Activated CD4-positive, alpha-beta memory T cell treated with anti-CD3 and anti-CD28 coated beads for 36 hours (primary cell): ENCODE results near the gene IRF2BPL. TPM values are rescaled to one million over a fixed set of nuclear protein-coding genes. Genes with fewer than 3 reads are reported as not detected.

ENCODE experiments used
- CTCF ChIA-PET: fragments of 350-600 bp; sonication (Branson Sonifier 250); formaldehyde crosslinking; loops from one replicate; lab custom pipeline; 2021; ENCODE audit warnings: antibody characterized with exemption, inconsistent platforms; lab: Charles Lee
- POLR2A ChIA-PET: fragments of 350-600 bp; sonication (Branson Sonifier 250); formaldehyde crosslinking; loops from one replicate; lab custom pipeline; 2021; ENCODE audit warnings: antibody characterized with exemption; lab: Charles Lee
- DNase-seq: peaks from one replicate; pipeline ENCODE4 v3.0.0-alpha.2; 2020
- H3K27ac Mint-ChIP-seq: one replicate; pipeline ENCODE4 v1.8.0; 2021; ENCODE audit warnings: mixed read lengths
- H3K27me3 Mint-ChIP-seq: one replicate; pipeline ENCODE4 v1.8.0; 2021; ENCODE audit warnings: mixed read lengths
- H3K36me3 Mint-ChIP-seq: one replicate; pipeline ENCODE4 v1.8.0; 2021; ENCODE audit warnings: mixed read lengths
- H3K4me1 Mint-ChIP-seq: one replicate; pipeline ENCODE4 v1.8.0; 2021; ENCODE audit warnings: low read depth, mixed read lengths
- H3K4me3 Mint-ChIP-seq: one replicate; pipeline ENCODE4 v1.8.0; 2021; ENCODE audit warnings: mild to moderate bottlenecking, mixed read lengths
- H3K9me3 Mint-ChIP-seq: one replicate; pipeline ENCODE4 v1.8.0; 2021; ENCODE audit warnings: mixed read lengths
- intact Hi-C: fragments of 100-400 bp; cut with micrococcal nuclease; formaldehyde crosslinking; loops from one replicate; pipeline ENCODE4 v1.15.1; 2023
- total RNA-seq, 2 experiments: library from RNA; stranded (reverse); gene quantifications; one replicate each; pipeline ENCODE4 v1.2.3, GENCODE V29; 2021

Gene IRF2BPL
- total RNA-seq, 2 experiments from 2014 or later = 38.5 to 41.1 TPM

DNA sequence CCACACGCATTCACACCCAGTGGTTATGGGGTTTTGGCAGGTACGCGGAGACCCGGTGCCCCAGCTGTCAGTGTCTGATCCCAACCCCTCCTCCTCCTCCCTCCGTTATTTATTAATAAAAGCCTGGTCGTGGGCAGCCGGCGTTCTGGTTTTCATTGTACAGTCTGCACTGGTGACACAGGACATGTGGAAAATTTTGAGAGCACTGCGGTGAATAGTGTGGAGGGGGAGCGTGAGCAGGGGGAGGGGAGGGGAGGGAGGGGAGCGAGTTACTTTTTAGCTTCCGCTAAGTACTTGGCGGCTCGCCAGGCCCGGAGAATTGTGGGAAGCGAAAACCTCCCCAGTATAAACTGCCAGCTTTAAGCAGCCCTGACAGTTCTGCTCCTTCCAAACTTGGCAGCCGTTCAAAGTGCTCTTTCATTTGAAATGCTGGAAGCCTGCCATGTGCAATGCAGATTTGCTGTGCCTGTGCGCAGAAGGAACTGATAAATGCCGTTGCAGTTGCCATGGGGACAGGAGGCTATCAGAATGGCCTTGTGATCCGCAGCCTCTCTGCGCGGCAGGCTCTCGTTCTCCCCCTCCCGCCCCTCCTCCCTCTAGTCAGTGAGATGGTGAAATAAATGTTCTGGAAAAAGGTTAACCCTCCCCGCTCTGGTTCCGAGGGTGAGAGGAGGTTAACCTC lies 11.7 kb upstream of the IRF2BPL start:
- Mint-ChIP-seq H3K4me1 (peaks cover 88% of the 10 kb centered on the region), H3K36me3 (no peaks in the 10 kb centered on the region), H3K27ac (peak overlapping the region; percentile 99), H3K4me3 (peak overlapping the region; percentile 77), H3K9me3 (no peaks in the 10 kb centered on the region), H3K27me3 (no peaks in the 10 kb centered on the region)
- peak; percentile 97 for DNase-seq
- ChIA-PET POLR2A (interaction anchor here (0.8 to 2.9 kb wide), 8 partner anchors 11 to 132 kb away, joined by 3 to 23 read pairs (median 6); no protein-coding TSS in a partner anchor), CTCF (interaction anchor here (1.0 to 6.8 kb wide), 12 partner anchors 10 to 127 kb away, joined by 3 to 54 read pairs (median 6); partner anchors contain the start of gene CIPC)
- intact Hi-C loops = loop anchor here (1.0 to 5.0 kb wide), 8 partner anchors 8 to 417 kb away; partner anchors contain the start of genes AHSA1, CIPC, IRF2BPL and VIPAS39

DNA sequence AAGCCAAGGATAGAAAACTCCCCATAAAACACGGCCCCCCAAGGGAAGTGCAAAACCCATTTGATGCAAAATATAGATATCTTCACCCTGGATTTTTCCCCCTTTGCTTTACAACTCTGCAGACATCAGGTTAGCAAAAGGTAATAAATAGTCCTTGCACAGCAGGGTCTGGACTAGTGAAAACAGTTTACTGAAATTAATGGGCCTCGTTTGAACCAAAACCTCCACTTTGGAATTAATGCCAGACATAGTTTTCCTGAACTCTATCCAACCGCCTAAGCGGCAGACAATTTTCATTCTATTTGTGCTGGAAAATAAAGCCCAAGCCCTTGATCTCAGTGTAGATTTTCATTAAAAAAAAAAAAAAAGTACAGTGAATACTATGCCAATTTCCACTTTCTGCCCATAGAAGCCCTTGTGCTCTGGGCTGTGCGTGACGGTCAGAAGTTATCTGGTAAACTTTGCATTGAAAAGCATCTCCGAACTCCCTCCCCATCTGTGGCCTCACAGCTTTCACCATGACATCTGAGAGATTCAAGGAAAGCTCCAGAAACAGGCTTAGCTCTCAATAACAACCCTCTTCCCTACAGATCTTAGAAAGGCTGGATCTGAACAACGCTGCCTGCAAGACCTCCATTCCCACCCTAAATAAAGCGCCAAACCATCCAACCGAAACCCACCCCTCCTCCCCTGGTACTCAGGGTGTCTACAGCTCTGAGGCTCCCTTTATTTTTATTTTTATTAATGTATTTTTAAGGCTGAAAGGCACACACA lies 11.0 kb upstream of the IRF2BPL start:
- H3K4me3 Mint-ChIP-seq = peak overlapping the region; percentile 77
- peak overlapping the region; percentile 99 for H3K27ac Mint-ChIP-seq
- H3K4me1 Mint-ChIP-seq = peaks cover 85% of the 10 kb centered on the region
- DNase-seq = no peak
- intact Hi-C loops = loop anchor here (1.0 to 10.0 kb wide), 9 partner anchors 7 to 1485 kb away; partner anchors contain the start of genes AHSA1, CIPC, IRF2BPL and VIPAS39
- ChIA-PET POLR2A (interaction anchor here (1.0 to 2.9 kb wide), 6 partner anchors 10 to 83 kb away, joined by 3 to 23 read pairs (median 8); no protein-coding TSS in a partner anchor), CTCF (interaction anchor here (1.0 to 6.8 kb wide), 10 partner anchors 10 to 126 kb away, joined by 3 to 54 read pairs (median 8); partner anchors contain the start of gene CIPC)
- no peaks in the 10 kb centered on the region for H3K9me3 Mint-ChIP-seq
- H3K36me3 Mint-ChIP-seq = no peaks in the 10 kb centered on the region
- no peaks in the 10 kb centered on the region for H3K27me3 Mint-ChIP-seq

DNA sequence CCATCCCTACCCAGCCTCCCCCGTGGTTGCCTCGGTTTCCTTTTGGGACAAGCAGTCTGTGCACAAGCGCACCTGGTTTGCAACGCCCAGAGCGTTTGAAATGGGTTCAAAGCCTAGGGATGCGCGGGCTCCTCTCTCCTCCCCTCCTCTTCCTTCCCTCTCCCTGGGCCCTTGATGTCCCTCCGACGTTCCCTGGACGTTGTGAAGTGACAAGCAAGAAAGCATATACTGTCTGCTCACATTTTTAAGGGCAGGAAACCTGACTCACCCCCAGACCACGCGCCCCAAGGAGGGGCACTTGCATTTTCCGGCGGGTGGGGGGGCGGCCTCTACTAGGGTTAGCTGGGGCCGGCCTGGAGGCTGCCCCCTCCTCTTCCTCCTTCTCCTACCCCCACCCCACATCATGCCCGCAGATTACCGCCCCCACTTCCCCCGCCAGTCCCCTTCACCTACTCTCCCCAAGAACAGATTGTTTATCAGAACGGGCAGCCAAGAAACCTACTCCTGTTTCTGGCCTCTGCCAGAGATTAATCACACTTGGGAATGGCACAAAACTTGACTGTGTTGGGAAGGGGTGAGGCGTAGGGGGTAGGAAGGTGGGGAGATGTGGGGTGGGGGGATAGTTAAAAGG lies 9.5 kb upstream of the IRF2BPL start:
- Mint-ChIP-seq H3K9me3 (no peaks in the 10 kb centered on the region), H3K4me1 (peaks cover 77% of the 10 kb centered on the region), H3K27me3 (no peaks in the 10 kb centered on the region), H3K4me3 (peak overlapping the region; percentile 70), H3K36me3 (peaks cover 1% of the 10 kb centered on the region), H3K27ac (peak overlapping the region; percentile 99)
- DNase-seq = peak; percentile 79
- POLR2A ChIA-PET = interaction anchor here (1.0 to 1.2 kb wide), 2 partner anchors 10 to 14 kb away, joined by 3 to 6 read pairs; partner anchors contain the start of gene IRF2BPL
- intact Hi-C loops = loop anchor here (10.0 kb wide), 1 partner anchor 1483 kb away; no protein-coding TSS in a partner anchor
- CTCF ChIA-PET = interaction anchor here (0.7 to 0.8 kb wide), 2 partner anchors 9 to 10 kb away, joined by 3 read pairs; no protein-coding TSS in a partner anchor

DNA sequence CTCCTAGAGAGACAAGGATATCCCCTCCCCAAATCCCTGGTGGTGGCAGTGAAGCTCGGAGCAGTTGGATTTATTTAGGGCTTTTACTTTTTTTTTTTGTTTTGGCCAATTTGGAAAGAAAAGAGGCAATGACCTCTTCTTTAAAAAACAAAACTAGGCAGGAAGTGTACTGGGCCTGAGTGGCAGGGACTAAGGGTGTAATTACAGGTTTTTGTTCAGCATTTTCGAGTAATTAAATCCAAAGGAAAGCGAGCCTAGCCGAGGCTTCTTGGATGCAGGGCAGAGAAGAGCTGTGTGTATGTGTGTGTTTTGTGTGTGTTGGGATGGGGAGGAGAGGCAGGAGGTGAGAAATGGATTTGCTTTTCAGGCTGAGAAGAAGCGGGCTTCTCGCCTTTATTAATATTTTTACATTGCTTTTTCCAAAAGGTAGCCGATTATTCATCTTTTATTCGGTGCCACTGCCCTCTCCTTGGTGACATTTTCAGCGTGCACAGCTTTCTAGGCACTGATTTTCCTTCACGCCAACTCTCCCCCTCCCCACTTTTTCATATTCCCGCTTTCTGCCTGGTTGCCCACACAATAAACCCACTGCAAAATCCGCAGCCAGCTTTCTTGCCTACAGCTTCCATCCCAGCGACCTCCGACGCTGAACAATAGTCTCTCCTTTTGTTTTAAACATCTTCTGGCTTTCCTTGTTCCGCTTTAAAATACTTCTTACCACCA lies 8.9 kb upstream of the IRF2BPL start:
- DNase-seq = no peak
- Mint-ChIP-seq H3K36me3 (peaks cover 1% of the 10 kb centered on the region), H3K9me3 (no peaks in the 10 kb centered on the region), H3K4me1 (peaks cover 76% of the 10 kb centered on the region), H3K27ac (peak overlapping the region; percentile 99), H3K27me3 (no peaks in the 10 kb centered on the region), H3K4me3 (peak overlapping the region; percentile 70)
- CTCF ChIA-PET = interaction anchor here (0.6 to 1.9 kb wide), 5 partner anchors 9 to 124 kb away, joined by 3 to 11 read pairs (median 3); no protein-coding TSS in a partner anchor
- POLR2A ChIA-PET = interaction anchor here (1.0 to 1.6 kb wide), 3 partner anchors 9 to 116 kb away, joined by 3 to 6 read pairs (median 4); partner anchors contain the start of gene IRF2BPL
- intact Hi-C loops = loop anchor here (10.0 kb wide), 1 partner anchor 1483 kb away; no protein-coding TSS in a partner anchor

DNA sequence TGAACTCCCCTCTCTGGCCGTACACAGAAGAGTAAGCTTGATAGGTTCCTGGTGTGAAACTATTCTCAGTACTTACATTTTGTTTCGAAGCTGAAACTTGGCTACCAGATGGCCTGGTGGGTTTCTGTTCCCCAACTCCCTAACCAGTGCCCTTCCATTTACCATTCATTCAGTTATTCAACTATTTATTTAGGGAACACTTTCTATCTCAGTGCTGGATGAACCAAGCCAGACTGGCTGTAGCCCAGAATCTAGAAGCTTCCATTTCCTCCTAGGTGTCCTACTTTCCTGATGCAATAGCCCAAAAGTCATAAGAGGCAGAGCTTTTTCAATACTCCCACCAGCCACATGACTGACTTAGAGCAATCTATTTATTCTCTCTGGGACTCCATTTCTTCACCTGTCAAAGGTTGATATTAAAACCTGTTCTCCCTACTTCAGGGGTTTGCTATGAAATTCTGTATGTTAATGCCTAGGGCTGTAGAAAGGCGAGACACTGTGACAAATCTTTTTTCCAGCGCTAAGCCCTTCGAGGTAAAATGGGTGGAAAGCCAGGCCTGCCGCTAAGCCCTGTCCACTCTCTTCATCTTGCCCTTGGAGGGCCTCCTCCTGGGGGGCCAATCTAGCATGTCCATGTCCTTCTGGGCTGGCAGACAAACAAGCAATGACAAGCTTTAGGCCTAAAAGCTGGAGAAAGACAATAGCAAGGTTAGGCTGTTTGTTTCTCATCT lies 8.1 kb upstream of the IRF2BPL start:
- CTCF ChIA-PET = interaction anchor here (0.8 to 1.9 kb wide), 3 partner anchors 8 to 124 kb away, joined by 3 to 11 read pairs (median 5); no protein-coding TSS in a partner anchor
- Mint-ChIP-seq H3K36me3 (peaks cover 1% of the 10 kb centered on the region), H3K4me1 (peaks cover 76% of the 10 kb centered on the region), H3K4me3 (peak overlapping the region; percentile 31), H3K27ac (peak overlapping the region; percentile 99), H3K9me3 (no peaks in the 10 kb centered on the region), H3K27me3 (no peaks in the 10 kb centered on the region)
- POLR2A ChIA-PET = interaction anchor here (1.2 to 1.6 kb wide), 2 partner anchors 60 to 115 kb away, joined by 3 to 4 read pairs; no protein-coding TSS in a partner anchor
- intact Hi-C loops = loop anchor here (10.0 kb wide), 1 partner anchor 1482 kb away; no protein-coding TSS in a partner anchor
- no peak for DNase-seq

DNA sequence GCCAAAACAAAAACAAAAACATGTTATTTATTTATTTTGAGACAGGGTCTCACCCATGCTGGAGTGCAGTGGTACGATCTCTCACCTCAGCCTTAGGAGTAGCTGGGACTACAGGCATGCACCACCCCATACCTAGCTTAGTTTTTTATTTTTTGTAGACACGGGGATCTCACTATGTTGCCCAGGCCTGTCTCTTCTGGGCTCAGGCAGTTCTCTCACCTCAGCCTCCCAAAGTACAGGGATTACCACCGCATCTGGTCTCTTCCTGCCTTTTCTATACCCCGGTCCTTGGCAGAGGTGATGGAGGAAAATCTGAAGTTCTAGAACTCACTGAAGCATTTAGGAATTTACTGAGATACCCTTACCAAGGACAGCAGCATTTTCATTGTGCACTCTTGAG lies 6.8 kb upstream of the IRF2BPL start:
- DNase-seq = no peak
- POLR2A ChIA-PET = interaction anchor here (1.5 kb wide), 1 partner anchor 11 kb away, joined by 3 read pairs; no protein-coding TSS in a partner anchor
- Mint-ChIP-seq H3K36me3 (peaks cover 1% of the 10 kb centered on the region), H3K4me1 (peaks cover 71% of the 10 kb centered on the region), H3K4me3 (peak overlapping the region; percentile 5), H3K27ac (peak overlapping the region; percentile 47), H3K27me3 (no peaks in the 10 kb centered on the region), H3K9me3 (no peaks in the 10 kb centered on the region)
- intact Hi-C loops = loop anchor here (10.0 kb wide), 1 partner anchor 1480 kb away; no protein-coding TSS in a partner anchor
- CTCF ChIA-PET = interaction anchor here (1.1 to 4.7 kb wide), 2 partner anchors 18 to 122 kb away, joined by 5 to 23 read pairs; no protein-coding TSS in a partner anchor

DNA sequence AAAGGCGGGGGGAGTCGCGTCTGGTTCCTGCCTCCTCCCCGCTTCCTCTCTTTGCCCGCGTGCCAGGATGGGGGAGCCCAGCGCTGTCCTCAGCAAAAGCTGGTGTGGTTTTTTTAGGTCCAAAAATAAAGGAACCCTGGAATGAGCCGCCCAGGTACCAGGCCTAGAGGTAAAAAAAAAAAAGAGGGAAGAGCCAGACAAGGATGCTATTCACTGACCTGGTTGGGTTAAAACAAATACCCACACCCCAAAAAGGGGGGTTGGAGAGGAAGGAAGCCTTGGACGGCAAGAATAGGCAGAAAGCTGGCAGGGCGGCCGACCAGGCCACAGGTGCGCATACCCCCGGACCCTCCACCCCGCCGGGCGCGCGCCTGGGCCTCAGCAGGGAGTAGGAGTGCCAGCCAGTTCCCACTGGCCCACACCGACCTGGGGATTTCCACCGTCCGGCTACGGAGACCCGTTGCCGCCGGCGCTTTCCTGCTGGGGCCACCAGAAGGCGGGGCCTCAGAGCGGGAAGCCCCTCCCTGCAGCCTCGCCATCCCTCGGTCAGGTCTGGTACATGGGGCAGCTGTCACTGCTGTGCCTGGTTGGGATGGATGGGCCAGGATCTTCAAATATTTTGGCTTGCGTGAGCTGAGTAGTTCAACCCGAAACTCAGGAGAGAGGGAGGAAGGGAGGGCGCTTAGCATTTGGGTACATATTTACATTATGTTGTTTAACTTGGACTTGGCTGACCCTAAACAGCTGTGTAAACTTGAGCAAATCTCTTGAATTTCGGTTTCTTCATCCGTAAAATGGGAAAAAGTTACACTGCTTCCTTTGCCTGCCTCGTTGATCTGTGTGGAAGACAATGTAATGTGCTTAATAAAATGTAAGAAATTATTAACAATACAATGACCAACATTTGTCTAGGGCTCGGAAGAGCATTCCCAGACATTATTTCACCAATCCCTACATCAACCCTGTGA lies 5.4 kb upstream of the IRF2BPL start:
- peaks cover 1% of the 10 kb centered on the region for H3K36me3 Mint-ChIP-seq
- H3K4me3 Mint-ChIP-seq = peak overlapping the region; percentile 94
- peak; percentile 95 for DNase-seq
- peak overlapping the region; percentile 98 for H3K27ac Mint-ChIP-seq
- H3K27me3 Mint-ChIP-seq = no peaks in the 10 kb centered on the region
- POLR2A ChIA-PET = interaction anchor here (0.9 to 3.0 kb wide), 8 partner anchors 9 to 78 kb away, joined by 3 to 17 read pairs (median 4); no protein-coding TSS in a partner anchor
- CTCF ChIA-PET = interaction anchor here (1.0 to 4.7 kb wide), 5 partner anchors 20 to 160 kb away, joined by 3 to 23 read pairs (median 4); no protein-coding TSS in a partner anchor
- H3K4me1 Mint-ChIP-seq = peaks cover 72% of the 10 kb centered on the region
- intact Hi-C loops = loop anchor here (1.0 to 10.0 kb wide), 3 partner anchors 10 to 1479 kb away; no protein-coding TSS in a partner anchor
- no peaks in the 10 kb centered on the region for H3K9me3 Mint-ChIP-seq

DNA sequence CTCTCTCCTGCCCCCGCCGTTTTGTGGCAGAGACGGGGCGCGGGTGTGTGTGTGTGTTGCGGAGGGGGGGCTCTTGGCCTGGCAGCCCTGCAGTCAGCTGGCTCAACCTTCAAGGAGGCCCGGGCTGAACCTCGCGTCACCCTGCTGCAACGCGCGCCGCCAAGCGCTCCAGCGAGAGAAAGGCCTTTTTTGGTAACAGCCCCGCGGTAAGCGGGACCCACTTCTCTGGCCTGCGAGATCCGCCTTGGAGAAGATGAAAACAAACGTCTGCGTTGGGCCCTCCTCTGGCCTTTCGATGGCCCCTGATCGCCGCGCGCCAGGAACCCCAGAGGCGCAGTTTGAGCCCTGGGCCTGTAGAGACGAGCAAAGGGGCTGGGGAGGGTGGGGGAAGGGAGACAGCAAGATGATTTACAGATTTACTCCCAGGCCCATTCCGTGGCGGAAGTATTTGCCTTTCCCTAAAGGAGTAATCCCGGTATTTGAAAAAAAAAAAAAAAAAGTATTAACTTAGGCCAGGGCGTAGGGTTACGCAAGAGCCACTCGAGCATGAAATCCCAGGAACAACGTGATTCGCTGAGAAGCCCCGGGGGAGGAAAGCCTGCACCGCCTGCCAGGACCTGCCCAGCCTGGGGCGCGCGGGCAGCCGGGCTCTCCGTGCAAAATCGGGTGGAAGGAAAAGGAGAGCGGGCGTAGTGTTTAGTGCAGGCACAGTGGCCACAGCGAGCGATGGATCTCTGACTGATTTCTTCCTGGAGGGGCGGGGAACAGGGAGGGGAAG lies 4.5 kb upstream of the IRF2BPL start:
- Mint-ChIP-seq H3K9me3 (no peaks in the 10 kb centered on the region), H3K4me3 (peak overlapping the region; percentile 94), H3K36me3 (peaks cover 5% of the 10 kb centered on the region), H3K4me1 (peaks cover 66% of the 10 kb centered on the region), H3K27ac (peak overlapping the region; percentile 98), H3K27me3 (no peaks in the 10 kb centered on the region)
- POLR2A ChIA-PET = interaction anchor here (0.9 to 3.0 kb wide), 5 partner anchors 9 to 86 kb away, joined by 3 to 17 read pairs (median 5); no protein-coding TSS in a partner anchor
- CTCF ChIA-PET = interaction anchor here (0.6 to 4.7 kb wide), 8 partner anchors 9 to 159 kb away, joined by 3 to 23 read pairs (median 4); no protein-coding TSS in a partner anchor
- intact Hi-C loops = loop anchor here (1.0 to 10.0 kb wide), 4 partner anchors 7 to 1478 kb away; no protein-coding TSS in a partner anchor
- peak; percentile 91 for DNase-seq
